ENCODE results near the gene HIGD1C.
"Not testable (repeated sequence)": the region's sequence is repeated elsewhere in the genome, so short reads cannot be mapped to it uniquely, and the experiment has no call there.

HIGD1C gene

GRCh38 chr12:50952510-50952909 is at the start of gene HIGD1C:
Gene HIGD1C (plus strand): TSS chr12:50952544. CDS start chr12:50953999, 1,455 bp downstream.
- DNase-seq (ENCODE audit: low read depth in 2 of 3, low spot score in 2 of 3): no peak

GRCh38 chr12:50908479-50908878 is 43.9 kb upstream of the HIGD1C start:
- DNase-seq (ENCODE audit: low read depth in 2 of 3, low spot score in 2 of 3): not testable (repeated sequence)

GRCh38 chr12:50912361-50912760 is 40.0 kb upstream of the HIGD1C start:
- not testable (repeated sequence) for DNase-seq (ENCODE audit: low read depth in 2 of 3, low spot score in 2 of 3)

GRCh38 chr12:50913224-50913623 is 39.1 kb upstream of the HIGD1C start:
- DNase-seq (ENCODE audit: low read depth in 2 of 3, low spot score in 2 of 3): no peak

- DNase-seq (ENCODE audit: low read depth in 2 of 3, low spot score in 2 of 3): no peak
Measured at GRCh38 chr12:50914872-50915484, 37.4 kb upstream of the HIGD1C start.

GRCh38 chr12:50916292-50916691 is 36.1 kb upstream of the HIGD1C start:
- no peak for DNase-seq (ENCODE audit: low read depth in 2 of 3, low spot score in 2 of 3)

GRCh38 chr12:50918584-50919316 is 33.6 kb upstream of the HIGD1C start:
- no peak for DNase-seq (ENCODE audit: low read depth in 2 of 3, low spot score in 2 of 3)

GRCh38 chr12:50922820-50923219 is 29.5 kb upstream of the HIGD1C start:
- no peak for DNase-seq (ENCODE audit: low read depth in 2 of 3, low spot score in 2 of 3)

- no peak for DNase-seq (ENCODE audit: low read depth in 2 of 3, low spot score in 2 of 3)
Measured at GRCh38 chr12:50923361-50924130, 28.8 kb upstream of the HIGD1C start.

GRCh38 chr12:50924131-50924438 is 28.3 kb upstream of the HIGD1C start:
- DNase-seq (ENCODE audit: low read depth in 2 of 3, low spot score in 2 of 3): no peak

GRCh38 chr12:50924439-50925341 is 27.7 kb upstream of the HIGD1C start:
- DNase-seq (ENCODE audit: low read depth in 2 of 3, low spot score in 2 of 3): no peak

GRCh38 chr12:50925342-50925651 is 27.0 kb upstream of the HIGD1C start:
- no peak for DNase-seq (ENCODE audit: low read depth in 2 of 3, low spot score in 2 of 3)

- no peak for DNase-seq (ENCODE audit: low read depth in 2 of 3, low spot score in 2 of 3)
Measured at GRCh38 chr12:50925920-50926319, 26.4 kb upstream of the HIGD1C start.

- DNase-seq (ENCODE audit: low read depth in 2 of 3, low spot score in 2 of 3): no peak
Measured at GRCh38 chr12:50926415-50926814, 25.9 kb upstream of the HIGD1C start.

GRCh38 chr12:50926932-50927331 is 25.4 kb upstream of the HIGD1C start:
- DNase-seq (ENCODE audit: low read depth in 2 of 3, low spot score in 2 of 3): not testable (repeated sequence)

- no peak for DNase-seq (ENCODE audit: low read depth in 2 of 3, low spot score in 2 of 3)
Measured at GRCh38 chr12:50927356-50927755, 25.0 kb upstream of the HIGD1C start.

- DNase-seq (ENCODE audit: low read depth in 2 of 3, low spot score in 2 of 3): no peak
Measured at GRCh38 chr12:50927766-50928224, 24.5 kb upstream of the HIGD1C start.

- no peak for DNase-seq (ENCODE audit: low read depth in 2 of 3, low spot score in 2 of 3)
Measured at GRCh38 chr12:50928392-50928791, 24.0 kb upstream of the HIGD1C start.

GRCh38 chr12:50929831-50930230 is 22.5 kb upstream of the HIGD1C start:
- DNase-seq (ENCODE audit: low read depth in 2 of 3, low spot score in 2 of 3): no peak

- not testable (repeated sequence) for DNase-seq (ENCODE audit: low read depth in 2 of 3, low spot score in 2 of 3)
Measured at GRCh38 chr12:50930477-50930876, 21.9 kb upstream of the HIGD1C start.

- DNase-seq (ENCODE audit: low read depth in 2 of 3, low spot score in 2 of 3): no peak
Measured at GRCh38 chr12:50932787-50933280, 19.5 kb upstream of the HIGD1C start.

Measured in activated CD8-positive, alpha-beta memory T cell treated with anti-CD3 and anti-CD28 coated beads for 48 hours (primary cell).